Right renal pelvis (tissue), 4 donors: ENCODE data around the gene UNC5A. TPM values are rescaled to one million over a fixed set of nuclear protein-coding genes. Genes with fewer than 3 reads are reported as not detected.
A peak's percentile ranks its signal among the peaks of the same experiment; 100 is the strongest.

Experiments used
- DNase-seq, 4 donors: peaks; one replicate each; pipeline ENCODE4 v3.0.0-alpha.2; 2013; ENCODE audit warnings: low read depth in 4 of 4, low spot score in 3 of 4, missing footprints in 1 of 4
- polyA plus RNA-seq, 4 donors: library from polyadenylated mRNA; unstranded; fragments of 120-200 nt; gene quantifications; one replicate each; pipeline ENCODE4 v1.2.1, GENCODE V29; 2013; ENCODE audit not compliant: insufficient read length in 4 of 4

UNC5A gene
- polyA plus RNA-seq, result under 1 TPM; 0.11 to 0.38 (median 0.16) TPM

DNA sequence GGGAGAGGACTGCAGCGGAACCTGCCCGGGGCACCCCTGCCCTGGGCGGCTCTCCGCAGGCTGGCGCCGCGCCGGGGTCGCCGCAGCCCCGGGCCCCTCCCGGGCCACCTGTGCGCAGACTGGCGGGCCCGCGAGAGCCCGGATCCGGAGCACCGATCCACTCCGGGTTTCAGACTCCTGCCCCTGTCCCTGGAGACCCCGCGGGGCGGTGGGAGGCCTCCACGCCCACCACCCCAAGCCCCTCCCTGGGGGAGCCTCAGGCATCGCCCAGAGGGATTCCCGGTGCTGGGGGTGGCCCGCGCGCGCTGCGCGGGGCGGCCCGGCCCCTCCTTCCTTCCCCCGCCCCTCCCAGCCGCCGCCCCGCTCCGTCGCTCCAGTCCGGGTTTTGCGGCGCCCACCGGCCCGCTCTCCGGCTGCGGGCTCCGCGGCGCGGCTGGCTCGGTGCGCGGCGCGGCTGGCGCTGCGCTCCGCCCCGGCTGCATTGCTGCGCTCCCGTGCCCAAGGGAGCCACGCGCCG lies at the start of gene UNC5A:
Gene UNC5A (plus strand): TSS at position 479 of the 517 bp plus-strand sequence. CDS start 192 bp downstream, outside the sequence.
- DNase-seq, result peak in 3 of 4 donors; percentile 22 to 43 (median 39)

DNA sequence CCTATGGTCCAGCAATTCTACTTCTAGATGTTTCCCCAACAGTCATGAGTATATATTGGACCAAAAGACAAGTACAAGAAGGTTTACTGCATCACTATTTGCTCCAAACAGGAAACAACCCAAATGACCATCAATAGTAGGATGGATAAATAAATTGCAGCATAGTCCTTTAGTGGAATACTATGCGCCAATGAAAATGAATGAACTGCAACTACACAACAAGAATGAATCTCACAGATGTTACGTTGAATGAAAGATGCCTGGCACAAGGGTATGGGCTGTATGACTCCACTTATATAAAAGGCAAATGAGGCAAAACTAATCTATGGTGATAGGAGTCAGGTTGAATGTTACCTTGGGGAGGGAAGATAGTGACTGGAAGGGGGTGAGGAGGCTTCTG lies 48.6 kb upstream of the UNC5A start:
- DNase-seq, result no peak

DNA sequence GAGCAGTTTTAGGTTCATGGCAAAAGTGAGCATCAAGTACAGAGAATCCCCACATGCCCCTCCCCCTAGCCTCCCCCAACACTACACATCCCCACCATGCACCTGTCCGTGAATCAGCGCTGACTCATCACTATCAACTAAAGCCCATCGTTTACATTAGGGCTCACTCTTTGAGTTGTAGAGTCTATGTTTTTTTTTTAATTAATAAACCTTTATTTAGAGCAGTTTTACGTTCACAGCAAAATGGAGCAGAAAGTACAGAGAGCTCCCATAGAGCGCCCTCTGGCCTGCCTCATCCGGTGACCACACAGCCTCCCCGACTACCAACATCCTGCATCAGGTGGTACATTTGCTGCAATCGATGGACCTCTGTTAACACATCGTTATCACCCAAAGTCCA lies 47.9 kb upstream of the UNC5A start:
- no peak for DNase-seq

DNA sequence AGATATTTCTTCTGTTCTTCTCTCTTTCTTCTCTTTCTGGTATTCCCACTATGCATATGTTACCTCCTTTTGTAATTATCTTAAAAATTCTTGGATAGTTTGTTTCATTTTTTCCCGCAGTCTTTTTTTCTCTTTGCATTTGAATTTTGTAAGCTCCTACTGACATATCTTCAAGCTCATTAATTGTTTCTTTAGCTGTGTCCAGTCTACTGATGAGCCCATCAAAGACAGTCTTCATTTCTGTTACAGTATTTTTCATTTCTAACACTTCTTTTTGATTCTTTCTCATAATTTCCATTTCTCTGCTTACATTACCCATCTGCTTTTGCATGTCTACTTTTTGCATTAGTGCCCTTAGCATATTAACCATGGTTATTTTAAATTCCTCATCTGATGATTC lies 44.7 kb upstream of the UNC5A start:
- no peak for DNase-seq

DNA sequence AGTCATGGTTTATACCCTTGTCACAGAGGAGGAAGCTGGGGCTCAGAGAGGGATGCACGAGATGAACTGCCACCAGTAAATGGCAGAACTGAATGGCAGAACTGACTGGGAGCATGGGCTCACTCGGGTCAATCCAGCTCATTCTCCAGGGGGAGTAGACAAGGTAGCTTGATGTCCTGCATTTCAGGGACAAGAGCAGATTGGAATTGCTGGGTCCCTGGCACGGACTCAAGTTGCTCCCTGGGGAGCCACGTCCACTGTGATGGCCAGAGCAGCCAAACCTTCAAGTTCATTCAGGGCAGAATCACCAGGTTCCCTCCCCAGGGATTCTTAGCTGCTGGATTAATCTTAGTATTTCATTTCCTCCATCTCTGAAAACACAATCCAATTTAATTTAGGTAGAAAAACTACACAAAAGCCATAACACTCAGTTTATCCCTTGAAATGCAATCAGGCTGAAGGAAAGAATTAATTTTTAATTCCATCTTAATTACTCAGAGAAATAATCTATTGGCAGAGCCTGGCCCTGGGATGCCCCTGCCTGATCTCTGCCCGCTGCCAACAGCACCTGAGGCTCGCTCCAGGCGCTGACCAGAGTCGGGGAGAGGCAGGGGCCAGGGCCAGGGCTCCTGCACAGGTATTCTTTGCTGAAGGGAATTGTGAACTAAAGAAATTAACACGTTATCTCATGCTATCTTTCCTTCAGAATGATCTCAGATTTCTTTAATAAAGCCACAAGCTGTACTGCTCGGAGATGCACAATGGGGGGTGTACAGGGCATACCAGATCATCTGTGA lies 42.0 kb upstream of the UNC5A start:
- no peak for DNase-seq

DNA sequence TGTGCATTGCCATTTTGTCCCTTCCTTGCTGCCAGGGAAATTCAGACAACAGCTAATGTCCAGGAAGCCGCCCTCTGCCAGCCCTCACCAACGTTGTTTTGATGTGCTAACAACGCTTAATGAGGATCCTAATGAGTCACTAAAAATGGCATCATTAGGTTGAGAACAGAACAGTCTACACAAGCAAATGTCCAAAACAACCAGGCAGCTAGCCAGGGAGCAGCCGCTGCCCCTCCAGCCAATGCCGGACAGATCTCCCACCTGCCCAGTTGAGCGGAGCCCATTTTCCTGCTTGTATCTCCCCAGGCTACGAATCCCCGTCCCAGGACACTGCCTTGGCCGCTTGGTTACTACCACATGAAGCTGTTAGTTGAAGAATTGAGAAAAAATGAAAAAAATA lies 40.4 kb upstream of the UNC5A start:
- no peak for DNase-seq

DNA sequence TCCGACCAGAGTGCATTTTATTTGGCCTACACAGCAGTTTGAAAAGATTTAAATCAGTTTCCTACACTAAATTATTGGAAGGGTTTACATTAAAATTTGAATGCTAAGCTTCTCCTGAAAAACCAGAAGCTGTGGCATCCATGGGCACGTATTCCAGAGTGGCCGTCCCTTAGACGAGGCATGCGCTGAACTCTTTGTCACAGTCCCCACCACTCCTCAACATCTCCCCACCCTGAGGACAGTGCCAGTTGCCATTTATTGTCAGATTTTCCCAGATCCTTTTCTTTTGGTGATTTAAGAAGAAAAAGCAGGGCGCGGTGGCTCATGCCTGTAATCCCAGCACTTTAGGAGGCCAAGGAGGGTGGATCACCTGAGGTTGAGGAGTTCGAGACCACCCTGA lies 39.9 kb upstream of the UNC5A start:
- DNase-seq, result no peak

DNA sequence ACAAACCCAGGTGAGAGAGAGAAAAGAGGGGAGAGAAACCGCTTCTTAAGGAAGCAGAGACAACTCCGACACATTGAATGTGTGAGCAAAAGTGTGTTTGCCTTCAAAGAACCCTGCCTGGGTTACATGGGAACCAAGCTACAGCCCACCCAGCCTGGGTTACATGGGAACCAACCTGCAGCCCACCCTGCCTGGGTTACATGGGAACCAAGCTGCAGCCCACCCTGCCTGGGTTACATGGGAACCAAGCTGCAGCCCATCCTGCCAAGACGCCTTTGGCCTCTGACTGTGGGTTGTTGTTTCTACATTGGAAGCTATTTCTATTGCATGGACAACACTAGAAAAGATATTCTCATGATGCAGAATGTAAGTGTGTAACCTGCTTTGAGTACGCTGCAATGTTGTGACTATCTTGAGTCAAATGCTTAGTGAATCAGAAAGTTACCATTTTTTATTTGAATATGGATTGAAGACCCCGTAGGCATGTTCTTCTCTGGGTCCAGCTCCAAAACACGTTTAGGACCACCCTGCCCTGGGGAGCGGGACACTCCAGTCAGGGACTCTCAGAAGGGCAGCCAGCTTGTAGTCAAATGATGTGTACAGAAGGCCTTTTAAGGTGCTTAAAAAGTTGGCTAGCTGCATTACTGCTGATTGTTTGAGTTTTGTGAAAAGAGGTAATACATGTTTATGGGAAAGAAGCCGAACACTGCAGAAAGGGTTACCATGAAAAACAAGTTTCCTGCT lies 39.1 kb upstream of the UNC5A start:
- no peak for DNase-seq

DNA sequence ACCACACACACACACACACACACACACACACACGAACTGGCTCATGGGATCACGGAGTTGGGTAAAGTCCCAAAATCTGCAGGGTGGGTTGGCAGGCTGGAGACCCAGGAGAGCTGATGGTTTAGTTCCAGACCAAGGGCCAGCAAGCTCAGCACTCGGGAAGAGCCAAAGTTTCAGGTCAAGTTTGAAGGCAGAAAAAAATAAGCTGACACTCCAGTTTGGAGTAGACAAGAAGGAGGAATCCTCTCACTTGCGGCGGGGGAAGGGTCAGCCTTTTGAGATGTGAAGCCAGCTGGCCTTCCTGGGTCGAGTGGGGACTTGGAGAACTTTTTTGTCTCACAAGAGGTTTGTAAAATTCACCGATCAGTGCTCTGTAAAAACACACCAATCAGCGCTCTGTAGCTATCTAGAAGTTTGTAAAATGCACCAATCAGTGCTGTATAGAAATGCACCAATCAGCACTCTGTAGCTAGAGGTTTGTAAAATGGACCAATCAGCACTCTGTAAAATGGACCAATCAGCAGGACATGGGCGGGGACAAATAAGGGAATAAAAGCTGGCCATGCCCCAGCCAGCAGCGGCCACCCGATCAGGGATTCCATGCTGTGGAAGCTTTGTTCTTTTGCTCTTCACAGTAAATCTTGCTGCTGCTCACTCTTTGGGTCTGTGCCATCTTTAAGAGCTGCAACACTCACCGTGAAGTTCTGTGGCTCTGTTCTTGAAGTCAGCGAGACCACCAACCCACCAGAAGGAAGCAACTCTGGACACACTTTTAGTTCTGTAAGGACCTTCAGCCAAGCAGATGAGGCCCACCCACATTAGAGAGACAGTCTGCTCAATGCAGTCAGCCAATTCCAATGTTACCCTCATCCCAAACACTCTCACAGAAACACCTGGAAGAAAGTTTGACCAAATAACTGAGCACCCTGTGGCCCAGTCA lies 37.8 kb upstream of the UNC5A start:
- no peak for DNase-seq

DNA sequence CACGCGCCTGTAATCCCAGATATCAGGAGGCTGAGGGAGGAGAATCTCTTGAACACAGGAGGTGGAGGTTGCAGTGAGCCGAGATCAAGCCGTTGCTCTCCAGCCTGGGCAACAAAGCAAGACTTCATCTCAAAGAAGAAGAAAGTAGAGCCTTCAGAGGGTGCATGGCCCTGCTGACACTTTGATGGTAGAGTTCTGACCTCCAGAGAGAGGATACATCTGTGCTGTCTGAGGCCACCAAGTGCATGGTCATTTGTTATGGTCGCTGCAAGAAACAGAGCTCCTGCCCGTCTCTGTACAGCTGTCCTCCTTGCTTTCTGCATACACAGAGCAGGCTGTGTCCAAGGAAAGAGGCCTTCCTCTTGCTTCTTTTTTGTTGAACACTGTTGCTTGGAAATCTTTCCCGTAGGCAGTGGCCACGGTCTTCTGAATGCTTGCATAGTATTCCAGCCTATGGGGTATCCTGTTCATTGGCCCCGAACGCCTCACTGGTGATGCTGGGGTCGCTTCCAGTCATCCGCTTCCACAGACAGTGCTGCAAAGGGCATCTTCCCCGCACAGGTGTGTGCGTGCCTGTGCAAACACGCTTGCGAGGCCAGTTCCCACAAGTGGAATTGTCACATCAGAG lies 36.8 kb upstream of the UNC5A start:
- DNase-seq, result no peak

DNA sequence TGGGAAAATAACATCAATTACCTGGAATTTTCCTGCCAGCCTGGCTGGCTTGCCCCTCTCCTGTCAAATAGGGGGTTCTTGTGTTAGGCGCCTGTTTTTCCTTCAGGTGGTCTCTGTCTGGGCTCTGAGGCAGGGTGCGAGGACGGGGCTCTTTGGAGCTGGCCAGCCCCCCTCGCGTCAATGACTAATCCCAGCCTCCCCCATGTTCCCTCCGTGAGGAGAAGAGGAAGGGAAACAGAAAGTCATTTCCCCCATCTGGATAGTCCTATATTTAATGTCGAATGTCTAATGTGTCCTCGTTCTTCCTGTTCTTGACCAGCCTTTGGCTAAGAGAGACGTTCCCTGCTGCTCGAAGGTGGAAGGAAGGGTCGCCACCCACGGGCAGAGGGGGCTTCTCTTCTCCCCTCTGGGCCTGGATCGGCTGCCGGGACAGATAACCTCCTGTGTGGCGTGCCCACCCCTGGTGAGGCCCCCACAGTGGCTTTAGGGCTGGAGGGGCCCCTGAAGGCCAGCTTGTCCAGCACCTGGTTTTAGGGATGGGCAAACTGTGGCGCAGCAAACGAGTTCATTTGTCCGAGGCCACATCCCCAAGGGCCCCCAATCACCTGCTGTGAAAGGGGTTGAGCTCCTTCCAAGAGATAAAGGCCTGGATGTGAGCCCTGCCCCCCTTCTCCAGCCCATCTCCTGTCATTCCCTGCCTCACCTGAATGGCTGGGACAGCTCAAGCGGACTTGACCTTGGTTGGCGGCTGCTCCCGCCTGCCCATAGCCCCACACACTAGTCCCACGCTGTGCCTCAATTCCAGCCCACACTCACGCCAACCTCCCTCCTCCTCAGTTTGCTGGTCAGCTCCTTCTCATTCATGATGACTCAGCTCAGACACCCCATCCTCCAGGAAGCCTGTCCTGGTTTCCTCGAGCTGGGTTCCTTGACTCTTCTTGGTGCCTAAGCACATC lies 35.9 kb upstream of the UNC5A start:
- no peak for DNase-seq

DNA sequence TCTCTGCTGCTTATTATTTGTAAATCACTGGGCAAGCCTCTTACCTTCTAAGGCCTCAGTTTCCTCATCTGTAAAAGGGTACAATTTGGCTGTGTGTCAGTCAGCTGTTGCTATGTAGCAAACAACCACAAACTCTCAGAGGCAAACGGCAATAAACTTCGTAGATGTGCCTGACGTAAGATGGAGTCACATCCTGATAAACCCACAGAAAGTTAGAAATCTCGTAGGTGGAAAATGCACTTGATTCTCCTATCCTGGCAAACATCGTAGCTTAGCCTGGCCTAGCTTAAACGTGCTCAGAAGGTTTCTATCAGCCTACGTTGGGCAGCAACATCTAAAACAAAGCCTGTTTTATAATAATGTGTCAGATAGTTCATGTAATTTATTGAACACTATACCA lies 35.0 kb upstream of the UNC5A start:
- DNase-seq, result no peak

DNA sequence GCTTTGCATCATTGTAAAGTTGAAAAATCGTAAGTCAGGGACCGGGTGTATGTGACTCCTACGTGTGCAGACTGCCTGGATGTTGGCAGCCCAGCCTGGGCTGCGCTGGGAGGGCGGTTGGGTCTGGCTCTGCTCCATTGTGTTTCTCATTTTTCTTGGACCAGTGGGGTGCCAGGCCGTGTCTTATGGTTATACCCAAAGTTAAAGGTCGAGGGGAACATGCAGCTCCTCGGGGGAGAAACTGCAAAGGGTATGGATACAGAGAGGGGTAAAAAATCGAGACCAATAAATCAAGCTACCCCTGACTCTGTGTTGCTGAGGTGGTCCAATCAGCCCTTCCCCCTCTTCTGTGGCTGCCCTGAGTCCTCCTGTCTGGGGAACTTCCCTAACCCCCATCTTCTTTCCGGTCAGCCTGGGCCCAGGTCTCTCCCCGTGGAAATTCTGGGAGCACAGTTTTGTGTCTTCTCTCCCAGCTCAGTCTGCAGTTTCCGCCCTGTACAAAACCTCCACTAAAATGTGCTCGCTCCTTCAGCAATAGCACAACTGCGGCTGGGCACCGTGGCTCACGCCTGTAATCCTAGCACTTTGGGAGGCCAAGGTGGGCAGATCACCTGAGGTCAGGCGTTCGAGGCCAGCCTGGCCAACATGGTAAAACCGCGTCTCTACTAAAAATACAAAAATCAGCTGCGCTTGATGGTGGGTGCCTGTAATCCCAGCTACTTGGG lies 34.1 kb upstream of the UNC5A start:
- DNase-seq, result no peak

DNA sequence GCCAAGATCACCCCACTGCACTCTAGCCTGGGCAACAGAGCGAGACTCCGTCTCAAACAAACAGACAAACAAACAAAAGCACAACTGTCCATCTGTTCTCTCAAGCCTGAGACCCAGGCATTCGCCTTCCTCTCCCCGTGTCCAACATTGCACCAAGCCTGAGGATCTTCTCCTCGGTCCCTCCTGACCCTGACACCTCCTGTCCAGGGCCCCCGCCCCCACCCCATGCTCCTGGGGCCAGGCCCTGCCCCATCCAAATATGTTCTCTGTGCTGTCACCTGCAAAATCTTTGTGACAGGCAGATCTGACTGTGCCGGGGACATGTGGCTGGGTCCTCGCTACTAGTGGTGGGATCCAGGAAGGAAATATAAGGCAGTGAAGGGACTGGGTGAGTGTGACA lies 33.4 kb upstream of the UNC5A start:
- no peak for DNase-seq

DNA sequence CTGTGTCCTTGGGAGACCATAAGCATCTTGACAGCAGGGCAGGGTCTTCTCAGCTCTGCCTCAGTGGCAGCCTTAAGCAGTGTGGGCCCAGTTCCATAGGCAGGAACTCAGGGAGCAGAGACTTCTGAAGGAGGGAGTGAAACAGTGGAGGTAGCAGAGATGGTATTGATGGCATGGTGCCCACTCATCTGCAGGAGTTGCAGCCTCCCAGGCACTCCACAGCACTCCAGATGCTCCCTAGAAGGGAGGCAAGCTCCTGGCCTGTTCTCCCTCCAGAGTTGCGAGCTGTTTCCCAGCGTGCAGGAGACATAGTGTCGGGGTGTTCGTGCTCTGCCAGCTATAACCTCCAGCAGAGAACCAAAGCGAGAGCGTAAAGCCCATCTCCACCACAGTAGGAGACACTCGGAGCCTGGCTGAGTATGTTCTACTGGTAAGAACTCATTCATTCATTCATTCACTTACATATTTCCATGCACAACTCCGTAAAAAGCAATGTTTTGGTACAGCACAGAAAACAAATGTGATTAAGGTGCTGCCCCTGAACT lies 31.4 kb upstream of the UNC5A start:
- no peak for DNase-seq

DNA sequence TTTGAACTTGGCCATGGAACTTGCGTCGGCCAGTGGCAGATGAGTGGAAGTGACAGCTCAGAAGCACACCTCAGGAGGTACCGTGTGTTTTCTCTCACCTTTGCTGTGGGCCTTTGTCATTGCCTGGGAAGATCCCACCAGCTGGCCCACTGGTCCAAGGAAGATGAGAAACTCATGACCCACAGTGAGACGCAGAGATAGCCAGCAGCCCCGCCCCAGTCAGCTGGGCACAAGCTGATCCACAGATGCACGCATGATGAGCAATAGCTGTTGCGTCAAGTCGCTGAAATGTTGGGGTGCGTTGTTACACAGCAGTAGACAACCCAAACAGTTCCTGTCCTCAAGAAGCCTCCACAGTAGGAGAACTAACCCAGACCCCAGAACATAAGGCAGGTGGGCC lies 30.8 kb upstream of the UNC5A start:
- no peak for DNase-seq

DNA sequence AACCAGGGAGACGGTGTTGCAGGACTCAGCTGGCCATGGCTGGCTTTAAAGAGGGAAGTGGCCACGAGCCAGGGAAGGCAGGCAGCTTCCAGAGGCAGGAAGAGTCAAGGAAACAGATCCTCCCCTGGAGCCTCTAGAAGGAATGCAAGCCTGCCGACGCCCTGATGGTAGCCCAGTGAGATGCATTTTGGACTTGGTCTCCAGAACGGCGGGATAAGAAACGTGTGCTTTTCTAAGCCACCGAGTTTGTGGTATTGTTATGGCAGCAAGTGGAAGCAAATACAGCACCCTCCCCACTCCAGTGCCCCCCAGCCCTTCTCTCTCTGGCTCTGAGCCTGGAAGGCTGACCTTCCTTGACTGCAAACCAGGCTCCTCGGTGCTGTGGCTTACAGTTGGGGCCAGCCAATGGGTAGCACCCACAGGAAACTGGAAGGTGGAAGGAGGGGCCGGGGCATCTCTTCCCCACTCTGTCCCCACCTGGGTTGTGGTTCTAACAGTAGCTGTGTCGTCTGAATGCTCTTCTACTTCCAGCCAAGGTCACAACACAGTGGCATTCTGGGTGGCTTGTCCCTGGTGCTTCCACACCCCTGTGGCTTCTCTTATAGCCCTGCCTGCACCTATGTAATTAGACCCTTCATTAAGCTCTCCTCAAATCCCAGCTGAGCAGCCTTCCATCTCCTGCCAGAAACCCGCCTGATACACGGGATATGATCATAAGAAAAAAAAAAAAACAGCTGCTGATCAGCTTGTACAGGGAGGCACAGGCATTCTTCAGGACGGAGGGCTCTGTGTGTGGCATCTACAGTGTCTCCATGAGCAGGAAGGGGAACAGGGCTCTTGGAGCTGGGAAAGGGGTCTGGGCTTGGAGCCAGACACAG lies 29.9 kb upstream of the UNC5A start:
- DNase-seq, result no peak
